ENCODE results near the gene BATF2.
"Not testable (repeated sequence)": the region's sequence is repeated elsewhere in the genome, so short reads cannot be mapped to it uniquely, and the experiment has no call there.

Gene BATF2

GRCh38 chr11:65013130-65013887, 16.5 kb upstream of the BATF2 start:
- DNase-seq: peak; percentile 66

DNA sequence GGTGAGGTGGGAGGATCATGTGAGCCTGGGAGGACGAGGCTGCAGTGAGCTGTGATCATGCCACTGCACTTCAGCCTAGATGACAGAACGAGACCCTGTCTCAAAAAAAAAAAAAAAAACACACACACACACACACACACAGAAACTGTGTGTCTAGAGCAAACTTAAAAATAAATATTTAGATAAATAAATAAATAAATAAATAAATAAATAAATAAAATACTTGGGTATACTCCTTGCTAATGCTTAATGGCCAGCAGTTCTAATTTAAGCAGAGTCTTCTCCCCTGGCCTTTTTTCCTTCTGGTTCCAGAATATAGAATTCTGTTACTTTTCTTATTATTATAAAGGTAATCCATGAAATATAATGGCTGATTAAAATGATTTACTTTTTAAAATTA, 12.1 kb upstream of the BATF2 start:
- no peak for DNase-seq

DNA sequence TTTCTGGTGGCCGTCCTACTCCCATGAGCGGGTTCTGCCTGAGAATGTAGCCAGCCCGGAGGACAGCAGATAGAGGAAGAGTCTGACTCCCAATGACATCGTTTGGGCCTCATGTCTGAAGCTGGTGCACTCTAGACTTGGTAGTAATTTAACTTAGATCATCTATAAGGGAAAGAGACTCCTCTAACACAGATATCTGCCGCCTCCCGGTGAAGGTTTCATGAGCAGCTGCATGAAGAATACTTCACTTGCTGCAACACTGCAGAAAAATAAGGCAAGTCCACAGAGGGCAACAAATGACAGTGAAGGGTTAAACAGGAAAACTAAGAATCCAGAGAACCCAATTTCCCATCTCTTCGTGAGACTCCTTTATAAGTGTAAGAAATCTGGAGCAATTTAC, 11.2 kb upstream of the BATF2 start:
- DNase-seq: no peak

DNA sequence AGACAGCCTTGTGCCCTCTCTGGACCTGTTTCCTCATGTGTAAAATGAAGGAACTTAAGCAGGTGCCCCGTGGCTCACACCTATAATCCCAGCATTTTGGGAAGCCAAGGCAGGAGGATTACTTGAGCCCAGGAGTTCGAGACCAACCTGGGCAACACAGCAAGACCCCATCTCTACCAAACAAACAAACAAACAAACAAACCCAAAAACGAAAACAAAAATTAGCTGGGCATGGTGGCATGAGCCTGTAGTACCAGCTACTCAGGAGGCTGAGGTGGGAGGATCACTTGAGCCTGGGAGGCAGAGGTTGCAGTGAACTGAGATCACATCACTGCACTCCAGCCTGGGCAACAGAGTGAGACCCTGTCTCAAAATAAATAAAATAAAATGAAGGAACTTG, 7.2 kb upstream of the BATF2 start:
- DNase-seq: not testable (repeated sequence)

DNA sequence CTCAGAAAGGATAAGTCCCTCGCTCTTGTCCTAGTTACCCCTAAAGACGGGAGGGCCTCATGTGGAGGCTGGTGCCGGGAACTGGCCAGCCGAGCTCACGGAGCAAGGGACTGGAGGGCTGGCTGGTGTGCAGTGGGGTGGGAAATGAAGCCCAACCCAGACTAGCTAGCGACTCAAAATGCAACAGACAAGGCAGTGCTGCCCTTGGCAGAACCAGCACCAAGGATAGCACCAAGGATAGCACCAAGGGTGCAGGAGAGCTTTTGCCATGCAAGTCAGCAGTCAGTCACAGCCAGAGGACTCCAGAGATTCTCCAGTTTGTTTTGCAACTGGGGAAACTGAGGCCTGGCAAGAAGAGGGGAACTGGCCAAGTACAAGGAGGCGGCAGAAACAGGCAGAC, 6.5 kb upstream of the BATF2 start:
- DNase-seq: no peak

DNA sequence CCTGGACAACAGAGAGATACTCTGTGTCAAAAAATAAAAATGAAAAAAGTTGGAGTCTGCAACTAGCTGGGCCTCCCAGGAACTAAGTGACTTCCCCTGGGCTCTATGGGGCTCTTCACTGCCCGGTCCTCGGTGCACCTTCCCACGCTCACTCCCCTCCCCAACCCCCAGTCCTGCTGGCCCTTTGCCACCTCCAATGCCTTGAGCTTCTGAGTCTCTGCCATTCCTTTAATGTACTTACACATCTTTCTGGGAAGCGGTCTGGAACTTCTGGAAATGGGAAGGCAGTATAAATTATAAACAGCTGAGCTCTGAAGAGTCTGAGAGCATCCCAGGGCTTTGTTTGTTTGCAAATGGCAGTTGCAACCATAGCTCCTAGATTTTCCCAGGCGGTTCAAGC, 5.9 kb upstream of the BATF2 start:
- DNase-seq: no peak

DNA sequence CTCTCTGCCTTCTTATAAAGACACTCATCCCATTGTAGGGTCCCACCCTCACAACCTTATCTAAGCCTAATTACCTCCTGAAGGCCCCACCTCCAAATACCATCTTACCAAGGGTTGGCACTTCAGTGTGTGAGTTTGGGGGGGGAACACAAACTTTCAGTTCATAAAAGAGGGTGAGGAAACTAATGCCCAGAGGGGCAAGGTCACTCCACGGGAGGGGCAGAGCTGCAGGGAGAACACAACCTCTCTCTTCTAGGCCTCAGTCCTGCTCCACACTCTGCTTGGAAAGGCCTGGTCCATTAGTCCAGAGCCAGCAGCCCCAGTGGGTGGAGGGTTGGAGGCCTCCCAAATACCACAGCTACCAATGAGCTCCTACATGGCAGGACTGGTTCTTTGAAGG, 2.7 kb upstream of the BATF2 start:
- no peak for DNase-seq

GRCh38 chr11:64998690-64999431, 2.1 kb upstream of the BATF2 start:
- DNase-seq: no peak

GRCh38 chr11:64998141-64998540, 1.4 kb upstream of the BATF2 start:
- DNase-seq: no peak

GRCh38 chr11:64996327-64996709, 453 bp downstream of the BATF2 start:
- no peak for DNase-seq

GRCh38 chr11:64994318-64994717, 2.5 kb downstream of the BATF2 start:
- no peak for DNase-seq

DNA sequence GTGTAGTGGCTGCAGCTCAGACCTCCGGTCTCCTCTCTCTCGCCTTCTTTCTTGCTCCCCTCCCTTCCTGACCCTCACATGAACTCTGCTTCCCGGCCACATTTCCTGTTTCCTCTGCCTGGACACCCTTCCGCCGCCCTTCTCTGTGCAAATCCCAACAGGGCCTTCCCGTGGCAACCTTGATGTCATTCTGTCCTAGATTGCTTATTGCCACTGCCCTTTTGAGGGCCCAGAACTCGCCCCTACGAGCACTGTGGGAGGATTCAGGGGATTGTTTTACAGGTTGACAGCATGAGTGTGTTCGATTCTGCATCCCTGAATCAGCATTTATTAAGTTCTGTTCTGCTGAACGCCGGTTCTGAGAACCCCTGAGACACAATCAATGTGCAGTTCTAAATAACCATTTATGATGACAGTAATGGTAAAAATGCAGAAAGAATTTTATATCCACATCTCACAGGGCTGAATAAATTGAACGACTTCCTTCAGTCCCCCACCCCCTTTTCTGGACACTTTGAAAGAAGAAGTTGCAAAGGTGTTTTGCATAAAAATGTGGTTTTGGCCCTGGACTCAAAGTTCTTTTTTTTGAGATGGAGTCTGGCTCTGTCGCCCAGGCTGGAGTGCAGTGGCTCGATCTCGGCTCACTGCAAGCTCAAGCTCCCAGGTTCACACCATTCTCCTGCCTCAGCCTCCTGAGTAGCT, 6.4 kb downstream of the BATF2 start:
- no peak for DNase-seq

DNA sequence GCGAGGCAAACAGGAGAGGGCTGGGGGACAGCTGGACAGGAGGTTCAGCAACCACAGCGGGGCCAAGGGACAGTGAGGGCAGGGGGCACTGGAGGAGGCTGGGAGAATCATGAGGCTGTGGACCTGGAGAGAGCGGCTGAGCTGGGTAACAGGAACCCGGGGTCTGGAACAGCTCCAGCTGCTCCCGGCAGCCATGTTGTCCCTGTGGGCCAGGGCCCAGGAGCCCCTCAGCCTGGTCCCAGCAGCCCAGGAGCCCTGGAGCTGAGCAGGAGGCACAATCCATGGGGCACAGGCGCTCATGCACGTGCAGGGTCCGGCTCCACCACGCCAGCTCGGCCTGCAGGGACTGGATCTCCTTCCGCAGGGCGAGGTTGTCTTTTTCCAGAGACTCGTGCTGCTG, 7.4 kb downstream of the BATF2 start:
- DNase-seq: no peak

DNA sequence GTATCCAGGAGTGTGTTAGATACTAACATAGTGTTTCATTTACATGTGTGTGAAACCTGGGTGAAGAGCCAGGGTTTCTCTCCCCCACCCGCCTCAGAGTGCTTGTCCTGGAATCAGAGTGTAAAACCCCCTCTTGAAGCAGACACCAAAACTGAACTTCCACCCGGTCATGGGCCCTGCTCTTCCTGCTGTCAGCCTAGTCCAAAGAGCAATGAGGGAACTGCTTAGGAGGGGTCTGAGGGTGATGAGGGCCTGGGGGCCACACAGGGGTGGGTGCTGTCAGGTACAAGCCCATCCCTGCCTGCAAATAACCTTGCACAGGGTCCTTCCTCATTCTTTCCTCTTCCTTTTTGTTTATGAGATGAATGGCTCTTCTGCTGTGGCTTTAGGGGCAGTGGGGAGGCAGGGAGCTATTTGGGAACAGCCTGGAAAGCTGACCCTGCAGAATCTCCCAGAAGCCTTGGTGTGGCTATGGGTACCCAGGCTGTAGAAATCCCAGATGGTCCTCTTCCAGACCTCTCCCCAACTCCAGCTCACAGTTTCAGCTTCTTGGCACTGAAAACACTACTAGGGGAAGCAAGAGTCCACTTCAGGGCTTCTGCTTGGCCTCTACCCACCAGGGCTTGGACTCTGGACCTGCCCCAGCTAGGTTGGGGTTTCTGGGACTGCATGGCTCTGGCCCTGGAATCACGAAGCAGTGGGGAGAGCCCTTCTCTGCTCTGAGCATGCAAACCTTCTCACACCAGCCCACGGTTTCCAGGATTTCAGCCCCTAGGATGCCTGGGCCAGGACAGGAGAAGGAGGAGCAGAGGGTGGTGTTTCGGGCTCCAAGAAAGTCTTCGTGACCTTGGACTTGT, 8.5 kb downstream of the BATF2 start:
- no peak for DNase-seq

GRCh38 chr11:64983339-64983738, 13.4 kb downstream of the BATF2 start:
- DNase-seq: not testable (repeated sequence)

- DNase-seq: no peak
Observed at GRCh38 chr11:64976651-64977050, 20.1 kb downstream of the BATF2 start.

- no peak for DNase-seq
Observed at GRCh38 chr11:64974124-64974523, 22.6 kb downstream of the BATF2 start.

- DNase-seq: no peak
Observed at GRCh38 chr11:64971421-64972233, 25.1 kb downstream of the BATF2 start, which contains the start of gene MAJIN. Gene MAJIN (minus strand): TSS chr11:64972108. CDS start chr11:64959405, 12,703 bp downstream.

GRCh38 chr11:64970731-64971151, 26.0 kb downstream of the BATF2 start:
- no peak for DNase-seq

- peak; percentile 66 for DNase-seq
Observed at GRCh38 chr11:64969209-64969608, 27.6 kb downstream of the BATF2 start.

DNA sequence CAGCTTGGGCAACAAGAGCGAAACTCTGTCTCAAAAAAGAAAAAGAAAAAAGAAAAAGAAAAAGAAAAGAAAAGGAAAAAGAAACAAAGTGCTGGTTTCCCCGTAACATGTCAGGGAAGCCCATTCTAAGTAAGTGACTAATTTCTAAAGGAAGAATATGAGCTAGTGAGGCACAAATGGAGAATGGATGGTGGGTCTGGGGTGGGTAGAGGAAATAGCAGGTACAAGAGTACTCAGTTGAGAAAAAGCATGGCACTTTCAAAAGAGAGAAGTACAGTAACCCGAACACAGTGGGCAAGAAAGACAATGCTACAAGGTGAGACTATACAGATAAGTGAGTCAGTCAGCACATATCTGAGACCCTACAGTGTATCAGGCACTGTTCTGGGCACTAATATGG, 29.4 kb downstream of the BATF2 start:
- DNase-seq: no peak

GRCh38 chr11:64963072-64963631, 33.6 kb downstream of the BATF2 start:
- DNase-seq: no peak
